Measurements from ENCODE around the gene ERRFI1. TPM values are rescaled to one million over a fixed set of nuclear protein-coding genes. Genes with fewer than 3 reads are reported as not detected.

The ERRFI1 gene
- total RNA-seq, 2 experiments from 2014 or later: 1.6 to 2.2 TPM

- Mint-ChIP-seq H3K4me1 (ENCODE audit: low read depth) (peaks cover 9% of the 10 kb centered on the region), H3K9me3 (no peaks in the 10 kb centered on the region), H3K36me3 (ENCODE audit: low read depth) (no peaks in the 10 kb centered on the region), H3K27me3 (peaks cover 32% of the 10 kb centered on the region), H3K4me3 (peak overlapping the region; percentile 79), H3K27ac (no peak overlapping the region)
- no peak for TF ChIP-seq CTCF (IDR thresholded peaks at IDR 0.05)
- CTCF ChIA-PET: interaction anchor here (2.3 kb wide), 1 partner anchor 289 kb away, joined by 11 read pairs; no protein-coding TSS in a partner anchor
- ATAC-seq (peak; percentile 14), DNase-seq (peak; percentile 7)
- intact Hi-C loops (cut with micrococcal nuclease): loop anchor here (5.0 kb wide), 1 partner anchor 292 kb away; the partner anchor contains the start of gene SLC45A1
- POLR2A ChIA-PET: no interaction called here
These were observed 401 bp downstream of the ERRFI1 start for GRCh38 chr1:8025671-8026144.

- no peak for TF ChIP-seq CTCF (IDR thresholded peaks at IDR 0.05)
- peaks cover 9% of the 10 kb centered on the region for H3K4me1 Mint-ChIP-seq (ENCODE audit: low read depth)
- H3K27ac Mint-ChIP-seq: peak overlapping the region; percentile 47
- POLR2A ChIA-PET: no interaction called here
- DNase-seq: no peak
- ATAC-seq: no peak
- H3K27me3 Mint-ChIP-seq: peaks cover 29% of the 10 kb centered on the region
- CTCF ChIA-PET: interaction anchor here (2.3 to 3.0 kb wide), 2 partner anchors 10 to 290 kb away, joined by 11 to 20 read pairs; no protein-coding TSS in a partner anchor
- peak overlapping the region; percentile 79 for H3K4me3 Mint-ChIP-seq
- H3K36me3 Mint-ChIP-seq (ENCODE audit: low read depth): no peaks in the 10 kb centered on the region
- H3K9me3 Mint-ChIP-seq: no peaks in the 10 kb centered on the region
- intact Hi-C loops (cut with micrococcal nuclease): loop anchor here (5.0 kb wide), 1 partner anchor 292 kb away; the partner anchor contains the start of gene SLC45A1
These were observed 943 bp downstream of the ERRFI1 start for GRCh38 chr1:8025061-8025670.

- H3K27ac Mint-ChIP-seq: no peak overlapping the region
- H3K36me3 Mint-ChIP-seq (ENCODE audit: low read depth): no peaks in the 10 kb centered on the region
- no peak for DNase-seq
- POLR2A ChIA-PET: no interaction called here
- CTCF ChIA-PET: interaction anchor here (2.3 to 3.0 kb wide), 2 partner anchors 9 to 291 kb away, joined by 11 to 20 read pairs; no protein-coding TSS in a partner anchor
- no peak overlapping the region for H3K4me3 Mint-ChIP-seq
- peaks cover 12% of the 10 kb centered on the region for H3K4me1 Mint-ChIP-seq (ENCODE audit: low read depth)
- no peak for ATAC-seq
- no peak for TF ChIP-seq CTCF (IDR thresholded peaks at IDR 0.05)
- peaks cover 29% of the 10 kb centered on the region for H3K27me3 Mint-ChIP-seq
- H3K9me3 Mint-ChIP-seq: no peaks in the 10 kb centered on the region
- intact Hi-C loops (cut with micrococcal nuclease): no loop called here
These were observed 1.8 kb downstream of the ERRFI1 start for GRCh38 chr1:8024329-8024728.

- ChIA-PET POLR2A (interaction anchor here (0.5 kb wide), 1 partner anchor 852 kb away, joined by 3 read pairs; no protein-coding TSS in a partner anchor), CTCF (interaction anchor here (2.3 to 3.0 kb wide), 2 partner anchors 9 to 291 kb away, joined by 11 to 20 read pairs; no protein-coding TSS in a partner anchor)
- TF ChIP-seq CTCF (IDR thresholded peaks at IDR 0.05): no peak
- no peak for ATAC-seq
- H3K27ac Mint-ChIP-seq: no peak overlapping the region
- H3K9me3 Mint-ChIP-seq: no peaks in the 10 kb centered on the region
- intact Hi-C loops (cut with micrococcal nuclease): no loop called here
- DNase-seq: no peak
- H3K27me3 Mint-ChIP-seq: peaks cover 30% of the 10 kb centered on the region
- no peaks in the 10 kb centered on the region for H3K36me3 Mint-ChIP-seq (ENCODE audit: low read depth)
- peaks cover 12% of the 10 kb centered on the region for H3K4me1 Mint-ChIP-seq (ENCODE audit: low read depth)
- no peak overlapping the region for H3K4me3 Mint-ChIP-seq
These were observed 2.2 kb downstream of the ERRFI1 start for GRCh38 chr1:8023995-8024313.
